ENCODE data around the gene RAMAC.
"Not testable (repeated sequence)": the region's sequence is repeated elsewhere in the genome, so short reads cannot be mapped to it uniquely, and the experiment has no call there.

Gene RAMAC

DNA sequence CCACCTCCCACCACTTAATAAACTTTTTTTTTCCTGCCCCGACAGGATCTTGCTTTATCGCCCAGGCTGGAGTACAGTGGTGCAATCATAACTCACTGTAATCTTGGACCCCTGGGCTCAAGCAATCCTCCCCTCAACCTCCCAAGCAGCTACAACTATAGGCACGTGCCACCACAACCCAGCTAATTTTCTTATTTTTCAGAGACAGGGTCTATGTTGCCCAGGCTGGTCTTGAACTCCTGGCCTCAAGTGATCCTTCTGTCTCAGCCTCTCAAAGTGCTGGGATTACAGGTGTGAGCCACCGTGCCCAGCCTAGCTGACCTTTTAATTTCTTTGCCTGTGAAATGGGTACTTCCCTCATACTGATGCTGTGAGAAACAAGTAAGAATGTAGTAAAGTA is 29.4 kb downstream of the RAMAC start:
- DNase-seq = no peak

DNA sequence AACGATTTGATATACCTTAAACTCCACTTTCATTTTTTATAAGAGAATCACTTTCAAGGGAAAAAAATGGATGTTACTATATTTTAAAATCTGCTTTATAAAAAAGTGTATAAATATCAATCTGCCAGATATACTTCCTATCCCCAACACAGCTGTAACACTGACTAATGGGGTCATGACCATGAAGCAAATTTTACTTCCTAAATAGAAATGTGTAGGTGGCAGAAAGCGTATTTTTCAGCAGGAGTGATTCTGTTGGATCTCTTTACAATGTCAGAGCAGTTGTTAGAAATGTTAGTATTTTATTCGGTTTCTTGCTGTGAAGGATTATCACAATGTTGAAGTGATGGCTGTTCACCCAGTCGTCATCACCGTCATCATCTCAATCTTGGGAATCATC is 30.9 kb downstream of the RAMAC start:
- no peak for DNase-seq

DNA sequence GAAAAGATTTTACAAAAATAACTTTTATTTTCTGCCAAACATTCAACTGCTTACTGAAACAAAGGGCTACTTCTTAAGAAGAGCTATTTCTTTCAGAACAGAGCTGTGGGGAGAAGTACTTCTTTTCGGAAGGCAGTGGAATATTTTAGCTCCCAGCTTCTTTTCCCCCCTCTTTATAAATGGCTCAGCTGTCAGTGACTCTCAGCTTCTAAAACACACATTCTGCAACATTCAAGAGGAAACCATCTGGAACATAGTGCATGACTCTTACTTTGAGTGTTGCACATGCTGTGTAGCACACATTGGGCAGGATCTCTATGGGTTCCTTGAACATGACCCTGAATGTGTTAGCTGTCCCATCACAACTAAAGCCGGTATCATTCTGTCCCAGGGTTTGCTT is 32.4 kb downstream of the RAMAC start:
- DNase-seq = no peak

DNA sequence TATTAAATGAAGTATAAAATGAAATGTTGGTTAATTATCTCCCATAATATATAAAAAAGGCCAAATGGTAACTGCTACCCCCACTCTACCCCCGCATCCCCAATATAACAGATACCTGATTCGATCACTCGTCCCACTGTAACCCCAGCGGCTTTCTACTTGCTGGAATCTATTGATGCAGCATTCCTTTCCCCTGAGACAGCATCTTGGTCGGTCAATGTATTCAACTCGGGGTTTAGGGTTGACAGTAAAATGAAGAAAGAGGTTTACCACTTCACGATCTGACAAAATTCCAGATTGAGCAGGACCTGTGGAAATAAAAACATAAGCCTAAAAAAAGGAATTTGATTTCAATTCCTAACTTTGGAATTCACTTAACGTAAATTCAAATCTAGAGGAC is 44.0 kb downstream of the RAMAC start:
- DNase-seq = no peak

DNA sequence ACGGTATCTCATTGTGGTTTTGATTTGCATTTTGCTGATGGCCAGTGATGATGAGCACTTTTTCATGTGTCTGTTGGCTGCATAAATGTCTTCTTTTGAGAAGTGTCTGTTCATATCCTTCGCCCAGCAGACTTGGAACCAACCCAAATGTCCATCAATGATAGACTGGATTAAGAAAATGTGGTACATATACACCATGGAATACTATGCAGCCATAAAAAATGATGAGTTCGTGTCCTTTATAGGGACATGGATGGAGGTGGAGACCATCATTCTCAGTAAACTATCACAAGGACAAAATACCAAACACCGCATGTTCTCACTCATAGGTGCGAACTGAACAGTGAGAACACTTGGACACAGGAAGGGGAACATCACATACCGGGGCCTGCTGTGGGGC is 45.2 kb downstream of the RAMAC start:
- DNase-seq = not testable (repeated sequence)

DNA sequence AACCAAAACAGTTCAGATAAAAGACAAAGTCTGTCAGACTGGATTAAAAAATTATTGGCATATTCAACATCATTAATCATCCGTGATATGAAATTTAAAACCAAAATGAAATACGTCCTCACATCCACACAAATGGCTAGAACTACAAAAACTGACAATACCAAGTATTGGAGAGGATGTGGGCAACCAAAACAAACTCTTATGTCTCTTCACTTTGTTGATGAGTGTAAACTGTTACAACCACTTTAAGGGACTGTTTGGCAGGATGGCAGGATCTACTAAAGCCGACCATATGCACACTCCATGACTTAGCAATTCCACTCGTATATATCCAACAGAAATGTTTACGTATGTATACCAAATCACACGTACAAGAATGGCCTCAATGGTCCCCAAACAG is 50.2 kb downstream of the RAMAC start:
- DNase-seq = no peak

DNA sequence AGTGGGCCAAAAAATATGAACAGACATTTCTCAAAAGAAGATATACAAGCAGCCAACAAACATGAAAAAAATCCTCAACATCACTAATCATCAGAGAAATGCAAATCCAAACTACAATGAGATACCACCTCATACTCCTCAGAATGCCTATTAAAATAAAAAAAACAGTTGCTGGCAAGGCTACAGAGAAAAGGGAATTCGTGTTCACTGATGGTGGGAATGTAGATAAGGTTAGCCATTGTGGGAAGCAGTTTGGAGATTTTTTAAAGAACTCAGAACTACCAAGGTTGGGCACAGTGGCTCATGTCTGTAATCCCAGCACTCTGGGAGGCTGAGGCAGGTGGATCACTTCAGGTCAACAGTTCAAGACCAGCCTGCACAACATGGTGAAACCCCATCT is 53.2 kb downstream of the RAMAC start:
- DNase-seq = no peak

Data from NCI-H446 treated with DMSO at 0.1 percent for 48 hours (cell line).